ENCODE measurements around the gene FLT1.
A peak's percentile ranks its signal among the peaks of the same experiment; 100 is the strongest.

FLT1 gene

GRCh38 chr13:28494778-28495537 is at the start of gene FLT1:
TSS of gene FLT1 (minus strand) at chr13:28495128. CDS start at chr13:28494843, 285 bp downstream.
- peak; percentile 61 for DNase-seq

- no peak for DNase-seq
Measured at GRCh38 chr13:28544026-28544425, 49.1 kb upstream of the FLT1 start.

- DNase-seq, result no peak
Measured at GRCh38 chr13:28542804-28543203, 47.9 kb upstream of the FLT1 start.

GRCh38 chr13:28541966-28542365 is 47.0 kb upstream of the FLT1 start:
- DNase-seq, result no peak

GRCh38 chr13:28540612-28541011 is 45.7 kb upstream of the FLT1 start:
- no peak for DNase-seq

- DNase-seq, result no peak
Measured at GRCh38 chr13:28539625-28540286, 44.8 kb upstream of the FLT1 start.

- no peak for DNase-seq
Measured at GRCh38 chr13:28538932-28539331, 44.0 kb upstream of the FLT1 start.

GRCh38 chr13:28537171-28537570 is 42.2 kb upstream of the FLT1 start:
- DNase-seq, result no peak

- DNase-seq, result no peak
Measured at GRCh38 chr13:28536371-28536770, 41.4 kb upstream of the FLT1 start.

GRCh38 chr13:28535734-28536133 is 40.8 kb upstream of the FLT1 start:
- no peak for DNase-seq

GRCh38 chr13:28534801-28535200 is 39.9 kb upstream of the FLT1 start:
- no peak for DNase-seq

- no peak for DNase-seq
Measured at GRCh38 chr13:28534210-28534609, 39.3 kb upstream of the FLT1 start.

- no peak for DNase-seq
Measured at GRCh38 chr13:28533441-28534166, 38.7 kb upstream of the FLT1 start.

GRCh38 chr13:28533125-28533436 is 38.2 kb upstream of the FLT1 start:
- no peak for DNase-seq

- no peak for DNase-seq
Measured at GRCh38 chr13:28532388-28533124, 37.6 kb upstream of the FLT1 start.

GRCh38 chr13:28531845-28532387 is 37.0 kb upstream of the FLT1 start:
- no peak for DNase-seq

GRCh38 chr13:28531077-28531844 is 36.3 kb upstream of the FLT1 start:
- DNase-seq, result no peak

GRCh38 chr13:28530729-28531076 is 35.8 kb upstream of the FLT1 start:
- DNase-seq, result no peak

- DNase-seq, result no peak
Measured at GRCh38 chr13:28529836-28530235, 34.9 kb upstream of the FLT1 start.

- no peak for DNase-seq
Measured at GRCh38 chr13:28528848-28529247, 33.9 kb upstream of the FLT1 start.

GRCh38 chr13:28528388-28528787 is 33.5 kb upstream of the FLT1 start:
- DNase-seq, result no peak

GRCh38 chr13:28527629-28528028 is 32.7 kb upstream of the FLT1 start:
- DNase-seq, result peak; percentile 63

Data from CD4-positive, alpha-beta T cell treated with Interleukin-15 for 1 hour (primary cell).